Activated naive CD4-positive, alpha-beta T cell treated with anti-CD3 and anti-CD28 coated beads, Interleukin-2, amount 50 U/mL, for 24 hours (primary cell): ENCODE measurements around the gene METTL16.
"Not testable (repeated sequence)": the region's sequence is repeated elsewhere in the genome, so short reads cannot be mapped to it uniquely, and the experiment has no call there.

Source experiments
- H3K27ac Mint-ChIP-seq: one replicate; pipeline ENCODE4 v1.8.0; 2021; ENCODE audit warnings: mild to moderate bottlenecking, mixed read lengths
- H3K27me3 Mint-ChIP-seq: one replicate; pipeline ENCODE4 v1.8.0; 2021; ENCODE audit warnings: mixed read lengths
- H3K36me3 Mint-ChIP-seq: one replicate; pipeline ENCODE4 v1.8.0; 2021; ENCODE audit warnings: mixed read lengths
- H3K4me1 Mint-ChIP-seq: one replicate; pipeline ENCODE4 v1.8.0; 2021; ENCODE audit warnings: mixed read lengths
- H3K4me3 Mint-ChIP-seq: one replicate; pipeline ENCODE4 v1.8.0; 2021; ENCODE audit warnings: mild to moderate bottlenecking, mixed read lengths
- H3K9me3 Mint-ChIP-seq: one replicate; pipeline ENCODE4 v1.8.0; 2021; ENCODE audit warnings: mixed read lengths

METTL16 gene

GRCh38 chr17:2517539-2517938 is 5.9 kb upstream of the METTL16 start:
- Mint-ChIP-seq H3K4me3 (no peak overlapping the region), H3K27ac (no peak overlapping the region), H3K36me3 (no peaks in the 10 kb centered on the region), H3K9me3 (no peaks in the 10 kb centered on the region), H3K27me3 (no peaks in the 10 kb centered on the region), H3K4me1 (no peaks in the 10 kb centered on the region)

- peaks cover 13% of the 10 kb centered on the region for H3K36me3 Mint-ChIP-seq
- H3K9me3 Mint-ChIP-seq = no peaks in the 10 kb centered on the region
- H3K4me1 Mint-ChIP-seq = peaks cover 16% of the 10 kb centered on the region
- H3K27me3 Mint-ChIP-seq = no peaks in the 10 kb centered on the region
- no peak overlapping the region for H3K27ac Mint-ChIP-seq
- no peak overlapping the region for H3K4me3 Mint-ChIP-seq
Observed at GRCh38 chr17:2511138-2511461, 588 bp downstream of the METTL16 start.

DNA sequence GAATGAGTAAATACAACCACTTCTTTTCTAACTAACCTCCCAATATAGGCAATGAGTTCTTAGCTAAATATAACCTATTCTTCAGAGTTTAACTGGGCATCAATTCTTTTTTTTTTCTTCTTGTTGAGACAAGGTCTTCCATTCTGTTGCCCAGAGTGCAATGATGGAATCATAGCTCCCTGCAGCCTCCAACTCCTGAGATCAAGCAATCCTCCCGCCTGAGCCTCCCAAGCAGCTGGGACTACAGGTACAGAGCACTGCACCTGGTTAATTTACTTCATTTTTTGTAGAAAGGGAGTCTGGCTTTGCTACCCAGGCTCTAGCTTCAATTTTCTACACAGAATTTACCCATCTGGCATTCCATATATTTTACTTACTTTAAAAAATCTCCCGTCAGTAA is 1.1 kb downstream of the METTL16 start:
- H3K4me1 Mint-ChIP-seq = peaks cover 21% of the 10 kb centered on the region

DNA sequence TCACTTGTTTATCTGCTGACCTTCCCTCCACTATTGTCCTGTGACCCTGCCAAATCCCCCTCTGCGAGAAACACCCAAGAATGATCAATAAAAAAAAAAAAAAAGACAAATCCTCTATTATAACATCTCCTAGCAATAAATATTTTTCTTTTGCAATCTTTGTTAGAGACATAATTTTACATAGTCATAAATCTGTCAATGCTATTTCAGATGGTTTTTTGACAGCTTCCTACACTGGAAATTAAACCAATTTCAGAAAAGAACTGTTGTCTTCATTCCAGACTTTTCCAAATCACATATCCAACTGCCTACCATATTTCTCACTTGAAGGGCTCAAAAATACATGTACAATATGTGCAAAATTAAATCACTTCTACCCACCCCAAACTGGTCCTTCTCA is 3.7 kb downstream of the METTL16 start:
- Mint-ChIP-seq H3K27ac (peak overlapping the region; percentile 15), H3K4me1 (peaks cover 36% of the 10 kb centered on the region), H3K36me3 (peaks cover 22% of the 10 kb centered on the region), H3K27me3 (no peaks in the 10 kb centered on the region), H3K4me3 (peak overlapping the region; percentile 34), H3K9me3 (no peaks in the 10 kb centered on the region)

More for the DNA sequence above, 1.1 kb downstream of the METTL16 start:
- Mint-ChIP-seq H3K27ac (peak overlapping the region; percentile 90), H3K9me3 (no peaks in the 10 kb centered on the region), H3K27me3 (no peaks in the 10 kb centered on the region), H3K36me3 (peaks cover 17% of the 10 kb centered on the region), H3K4me3 (no peak overlapping the region)

GRCh38 chr17:2507015-2507414 is 4.7 kb downstream of the METTL16 start:
- peaks cover 46% of the 10 kb centered on the region for H3K4me1 Mint-ChIP-seq
- H3K27ac Mint-ChIP-seq, H3K9me3 Mint-ChIP-seq, H3K27me3 Mint-ChIP-seq, H3K4me3 Mint-ChIP-seq: not testable (repeated sequence)
- peaks cover 23% of the 10 kb centered on the region for H3K36me3 Mint-ChIP-seq

DNA sequence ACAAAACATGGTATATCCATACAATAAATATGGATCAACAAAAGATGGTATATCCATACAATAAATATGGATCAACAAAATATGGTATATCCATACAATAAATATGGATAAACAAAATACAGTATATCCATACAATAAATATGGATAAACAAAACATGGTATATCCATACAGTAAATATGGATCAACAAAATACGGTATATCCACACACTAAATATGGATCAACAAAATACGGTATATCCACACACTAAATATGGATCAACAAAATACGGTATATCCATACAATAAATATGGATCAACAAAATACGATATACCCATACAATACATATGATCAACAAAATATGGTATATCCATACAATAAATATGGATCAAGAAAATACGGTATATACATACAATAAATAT is 8.1 kb downstream of the METTL16 start:
- H3K4me1 Mint-ChIP-seq = peaks cover 43% of the 10 kb centered on the region
- peaks cover 26% of the 10 kb centered on the region for H3K36me3 Mint-ChIP-seq
- H3K27me3 Mint-ChIP-seq = no peaks in the 10 kb centered on the region
- H3K9me3 Mint-ChIP-seq = no peaks in the 10 kb centered on the region
- no peak overlapping the region for H3K27ac Mint-ChIP-seq
- no peak overlapping the region for H3K4me3 Mint-ChIP-seq

DNA sequence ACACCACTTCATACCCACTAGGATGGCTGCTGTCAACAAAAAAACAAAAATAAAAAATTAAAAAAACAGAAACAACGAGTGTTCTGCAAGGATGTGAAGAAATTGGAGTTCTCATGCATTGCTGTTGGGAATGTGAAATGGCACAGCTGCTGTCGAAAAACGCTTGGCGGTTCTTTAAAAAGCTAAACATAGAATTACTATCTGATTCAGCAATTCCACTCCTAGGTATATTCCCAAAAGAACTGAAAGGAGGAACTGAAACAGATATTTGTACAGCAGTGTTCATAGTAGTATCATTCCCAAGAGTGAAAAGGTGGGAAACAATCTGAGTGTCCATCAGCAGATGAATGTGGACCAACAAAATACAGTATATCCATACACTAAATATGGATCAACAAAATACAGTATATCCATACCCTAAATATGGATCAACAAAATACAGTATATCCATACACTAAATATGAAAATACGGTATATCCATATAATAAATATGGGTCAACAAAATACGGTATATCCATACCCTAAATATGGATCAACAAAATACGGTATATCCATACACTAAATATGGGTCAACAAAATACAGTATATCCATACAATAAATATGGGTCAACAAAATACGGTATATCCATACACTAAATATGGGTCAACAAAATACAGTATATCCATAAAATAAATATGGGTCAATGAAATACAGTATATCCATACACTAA is 8.7 kb downstream of the METTL16 start:
- H3K9me3 Mint-ChIP-seq = no peaks in the 10 kb centered on the region
- H3K36me3 Mint-ChIP-seq = peaks cover 20% of the 10 kb centered on the region
- peaks cover 37% of the 10 kb centered on the region for H3K4me1 Mint-ChIP-seq
- no peak overlapping the region for H3K4me3 Mint-ChIP-seq
- H3K27me3 Mint-ChIP-seq = no peaks in the 10 kb centered on the region
- H3K27ac Mint-ChIP-seq = no peak overlapping the region

- no peak overlapping the region for H3K27ac Mint-ChIP-seq
- no peaks in the 10 kb centered on the region for H3K9me3 Mint-ChIP-seq
- peaks cover 14% of the 10 kb centered on the region for H3K36me3 Mint-ChIP-seq
- H3K27me3 Mint-ChIP-seq = no peaks in the 10 kb centered on the region
- H3K4me1 Mint-ChIP-seq = peaks cover 28% of the 10 kb centered on the region
- no peak overlapping the region for H3K4me3 Mint-ChIP-seq
Observed at GRCh38 chr17:2500446-2500845, 11.2 kb downstream of the METTL16 start.

GRCh38 chr17:2489286-2489685 is 22.4 kb downstream of the METTL16 start:
- H3K4me1 Mint-ChIP-seq = peaks cover 36% of the 10 kb centered on the region
- not testable (repeated sequence) for H3K27me3 Mint-ChIP-seq, H3K27ac Mint-ChIP-seq, H3K4me3 Mint-ChIP-seq, H3K36me3 Mint-ChIP-seq, H3K9me3 Mint-ChIP-seq

- H3K4me1 Mint-ChIP-seq = peaks cover 53% of the 10 kb centered on the region
- H3K36me3 Mint-ChIP-seq = peaks cover 2% of the 10 kb centered on the region
- H3K9me3 Mint-ChIP-seq = no peaks in the 10 kb centered on the region
- no peak overlapping the region for H3K4me3 Mint-ChIP-seq
- no peaks in the 10 kb centered on the region for H3K27me3 Mint-ChIP-seq
- no peak overlapping the region for H3K27ac Mint-ChIP-seq
Observed at GRCh38 chr17:2487306-2487705, 24.4 kb downstream of the METTL16 start.

- H3K9me3 Mint-ChIP-seq, H3K27me3 Mint-ChIP-seq, H3K4me3 Mint-ChIP-seq, H3K36me3 Mint-ChIP-seq, H3K27ac Mint-ChIP-seq: not testable (repeated sequence)
- peaks cover 59% of the 10 kb centered on the region for H3K4me1 Mint-ChIP-seq
Observed at GRCh38 chr17:2486709-2487108, 25.0 kb downstream of the METTL16 start.

GRCh38 chr17:2485970-2486369 is 25.7 kb downstream of the METTL16 start:
- H3K4me3 Mint-ChIP-seq = no peak overlapping the region
- no peaks in the 10 kb centered on the region for H3K27me3 Mint-ChIP-seq
- peaks cover 63% of the 10 kb centered on the region for H3K4me1 Mint-ChIP-seq
- H3K36me3 Mint-ChIP-seq = peaks cover 2% of the 10 kb centered on the region
- H3K9me3 Mint-ChIP-seq = no peaks in the 10 kb centered on the region
- H3K27ac Mint-ChIP-seq = no peak overlapping the region

GRCh38 chr17:2485543-2485942 is 26.1 kb downstream of the METTL16 start:
- Mint-ChIP-seq H3K4me1 (peaks cover 61% of the 10 kb centered on the region), H3K9me3 (no peaks in the 10 kb centered on the region), H3K4me3 (no peak overlapping the region), H3K36me3 (peaks cover 2% of the 10 kb centered on the region), H3K27ac (no peak overlapping the region), H3K27me3 (no peaks in the 10 kb centered on the region)

- peaks cover 62% of the 10 kb centered on the region for H3K4me1 Mint-ChIP-seq
Observed at GRCh38 chr17:2484876-2485275, 26.8 kb downstream of the METTL16 start.

GRCh38 chr17:2483084-2483483 is 28.6 kb downstream of the METTL16 start:
- Mint-ChIP-seq H3K27ac (peak overlapping the region; percentile 41), H3K36me3 (peaks cover under 1% of the 10 kb centered on the region), H3K9me3 (no peaks in the 10 kb centered on the region), H3K4me1 (peaks cover 53% of the 10 kb centered on the region), H3K4me3 (no peak overlapping the region), H3K27me3 (no peaks in the 10 kb centered on the region)

More at GRCh38 chr17:2484876-2485275, 26.8 kb downstream of the METTL16 start:
- no peak overlapping the region for H3K4me3 Mint-ChIP-seq
- no peaks in the 10 kb centered on the region for H3K9me3 Mint-ChIP-seq
- no peak overlapping the region for H3K27ac Mint-ChIP-seq
- no peaks in the 10 kb centered on the region for H3K36me3 Mint-ChIP-seq
- H3K27me3 Mint-ChIP-seq = no peaks in the 10 kb centered on the region

GRCh38 chr17:2482218-2482617 is 29.5 kb downstream of the METTL16 start:
- H3K9me3 Mint-ChIP-seq = no peaks in the 10 kb centered on the region
- H3K4me3 Mint-ChIP-seq = peak overlapping the region; percentile 45
- no peaks in the 10 kb centered on the region for H3K27me3 Mint-ChIP-seq
- peaks cover 49% of the 10 kb centered on the region for H3K4me1 Mint-ChIP-seq
- peaks cover 3% of the 10 kb centered on the region for H3K36me3 Mint-ChIP-seq
- H3K27ac Mint-ChIP-seq = peak overlapping the region; percentile 39

GRCh38 chr17:2481760-2482159 is 29.9 kb downstream of the METTL16 start:
- no peaks in the 10 kb centered on the region for H3K9me3 Mint-ChIP-seq
- peaks cover 3% of the 10 kb centered on the region for H3K36me3 Mint-ChIP-seq
- H3K27me3 Mint-ChIP-seq = no peaks in the 10 kb centered on the region
- no peak overlapping the region for H3K27ac Mint-ChIP-seq
- H3K4me3 Mint-ChIP-seq = no peak overlapping the region
- H3K4me1 Mint-ChIP-seq = peaks cover 45% of the 10 kb centered on the region
